NCI-H524 treated with DMSO at 0.1 percent for 48 hours (cell line): ENCODE results near the gene HACE1.
"Not testable (repeated sequence)": the region's sequence is repeated elsewhere in the genome, so short reads cannot be mapped to it uniquely, and the experiment has no call there.

Source experiments
- DNase-seq: peaks from one replicate; lab custom pipeline; 2025; lab: John Stamatoyannopoulos, UW

Gene HACE1, protein sequence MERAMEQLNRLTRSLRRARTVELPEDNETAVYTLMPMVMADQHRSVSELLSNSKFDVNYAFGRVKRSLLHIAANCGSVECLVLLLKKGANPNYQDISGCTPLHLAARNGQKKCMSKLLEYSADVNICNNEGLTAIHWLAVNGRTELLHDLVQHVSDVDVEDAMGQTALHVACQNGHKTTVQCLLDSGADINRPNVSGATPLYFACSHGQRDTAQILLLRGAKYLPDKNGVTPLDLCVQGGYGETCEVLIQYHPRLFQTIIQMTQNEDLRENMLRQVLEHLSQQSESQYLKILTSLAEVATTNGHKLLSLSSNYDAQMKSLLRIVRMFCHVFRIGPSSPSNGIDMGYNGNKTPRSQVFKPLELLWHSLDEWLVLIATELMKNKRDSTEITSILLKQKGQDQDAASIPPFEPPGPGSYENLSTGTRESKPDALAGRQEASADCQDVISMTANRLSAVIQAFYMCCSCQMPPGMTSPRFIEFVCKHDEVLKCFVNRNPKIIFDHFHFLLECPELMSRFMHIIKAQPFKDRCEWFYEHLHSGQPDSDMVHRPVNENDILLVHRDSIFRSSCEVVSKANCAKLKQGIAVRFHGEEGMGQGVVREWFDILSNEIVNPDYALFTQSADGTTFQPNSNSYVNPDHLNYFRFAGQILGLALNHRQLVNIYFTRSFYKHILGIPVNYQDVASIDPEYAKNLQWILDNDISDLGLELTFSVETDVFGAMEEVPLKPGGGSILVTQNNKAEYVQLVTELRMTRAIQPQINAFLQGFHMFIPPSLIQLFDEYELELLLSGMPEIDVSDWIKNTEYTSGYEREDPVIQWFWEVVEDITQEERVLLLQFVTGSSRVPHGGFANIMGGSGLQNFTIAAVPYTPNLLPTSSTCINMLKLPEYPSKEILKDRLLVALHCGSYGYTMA

DNA sequence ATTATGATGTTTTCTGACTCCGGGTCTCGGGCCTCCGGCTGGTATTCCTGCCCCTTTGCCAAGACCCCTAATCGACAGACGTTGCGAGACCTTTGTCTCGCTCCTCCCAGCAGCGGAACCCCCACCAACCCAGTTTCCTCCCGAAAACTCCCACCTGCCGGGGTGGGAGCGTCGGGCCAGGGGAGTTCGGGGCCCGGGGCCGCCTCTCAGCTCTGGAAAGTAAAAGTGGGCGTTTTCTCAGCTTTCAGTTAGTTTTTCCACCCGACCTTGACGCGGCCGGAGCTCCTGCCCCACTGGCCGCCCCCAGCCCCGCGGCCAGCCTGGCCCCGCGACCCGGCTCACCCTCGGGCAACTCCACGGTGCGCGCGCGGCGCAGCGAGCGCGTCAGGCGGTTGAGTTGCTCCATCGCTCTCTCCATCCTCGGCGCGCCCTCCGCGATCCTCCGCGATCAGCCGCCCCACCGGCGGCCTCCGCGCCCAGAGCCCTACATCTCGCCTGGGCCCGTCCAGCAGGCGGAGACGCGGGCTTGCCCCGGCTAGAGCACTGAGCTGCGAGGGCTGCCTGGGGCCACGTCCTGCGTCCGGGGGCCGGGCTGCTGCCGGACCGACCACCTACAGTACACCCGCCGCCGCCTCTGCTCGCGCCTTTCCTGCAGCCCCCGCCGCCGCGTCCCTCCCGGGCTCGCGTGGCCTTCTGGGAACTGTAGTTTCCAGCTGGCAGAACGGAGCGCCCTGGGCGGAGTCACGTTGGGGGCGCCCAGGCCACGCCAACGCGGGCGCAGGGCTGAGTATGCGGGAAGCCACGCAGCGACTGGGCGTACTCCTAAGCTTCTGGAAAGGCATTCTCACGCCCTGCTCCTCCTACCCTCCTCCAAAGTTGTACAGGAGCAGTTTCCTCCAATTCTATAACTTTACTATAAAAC lies at the start of gene HACE1:
HACE1 (minus strand) TSS at position 695 of the 922 bp plus-strand sequence; CDS start at position 418, 277 bp downstream.
- DNase-seq, result peak; percentile 69

DNA sequence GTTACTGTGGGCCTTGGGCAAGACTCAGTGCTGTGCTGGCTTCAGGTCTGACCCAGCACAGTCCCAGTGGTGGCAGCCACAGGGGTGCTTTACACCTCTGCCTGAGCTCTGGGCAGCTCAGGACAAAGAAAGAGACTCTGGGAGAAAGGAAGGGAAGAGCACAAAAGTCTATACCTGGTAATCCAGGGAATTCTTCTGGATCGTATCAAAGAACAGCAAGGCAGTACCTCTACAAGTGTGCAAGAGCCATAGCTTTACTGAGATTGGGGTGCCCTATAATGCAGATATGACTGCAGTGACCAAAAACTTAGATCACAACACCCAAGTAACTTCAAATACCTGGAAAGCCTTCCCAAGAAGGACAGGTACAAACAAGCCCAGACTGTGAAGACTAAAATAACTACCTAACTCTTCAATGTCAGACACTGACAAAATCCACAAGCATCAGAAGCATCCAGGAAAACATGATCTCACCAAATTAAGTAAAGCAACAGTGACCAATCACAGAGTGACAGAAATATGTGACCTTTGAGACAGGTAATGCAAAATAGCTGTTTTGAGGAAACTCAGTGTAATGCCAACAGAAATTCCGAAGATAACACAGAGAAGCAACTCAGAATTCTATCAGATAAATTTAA lies 49.3 kb upstream of the HACE1 start:
- DNase-seq, result no peak

DNA sequence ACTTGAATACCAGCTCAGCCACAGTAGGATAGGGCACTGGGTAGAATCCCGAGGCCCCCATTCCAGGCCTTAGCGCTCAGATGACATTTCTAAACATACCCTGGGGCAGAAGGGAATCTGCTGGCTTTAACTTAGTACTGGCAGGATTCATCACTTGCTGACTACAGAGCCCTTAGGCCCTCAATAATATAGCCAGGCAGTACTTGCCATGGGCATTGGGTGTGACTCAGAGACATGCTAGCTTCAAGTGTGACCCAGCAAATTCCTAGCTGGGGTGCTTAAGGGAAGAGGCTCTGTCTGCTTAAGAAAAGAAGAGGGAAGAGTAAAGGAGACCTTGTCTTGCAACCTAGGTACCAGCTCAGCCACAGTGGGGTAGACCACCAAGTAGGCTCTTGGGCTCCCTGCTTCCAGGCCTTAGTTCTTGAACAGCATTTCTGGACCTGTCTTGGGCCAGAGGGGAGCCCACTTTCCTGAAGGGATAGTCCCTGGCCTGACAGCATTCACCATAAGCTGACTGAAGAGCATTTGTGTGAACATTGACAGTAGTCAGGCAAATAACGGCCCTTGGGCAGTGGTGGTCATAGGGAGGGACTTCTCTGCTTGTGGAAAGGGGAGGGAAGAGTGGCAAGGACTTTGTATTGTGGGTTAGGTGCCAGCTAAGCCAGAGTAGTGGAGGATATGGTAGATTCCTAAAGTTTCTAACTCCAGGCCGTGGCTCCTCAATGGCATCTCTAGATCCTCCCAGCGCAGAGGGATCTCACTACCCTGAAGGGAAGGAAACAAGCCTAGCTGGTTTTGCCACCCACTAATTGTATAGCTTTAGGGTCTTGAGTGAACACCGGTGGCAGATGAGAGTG lies 48.5 kb upstream of the HACE1 start:
- DNase-seq, result no peak

DNA sequence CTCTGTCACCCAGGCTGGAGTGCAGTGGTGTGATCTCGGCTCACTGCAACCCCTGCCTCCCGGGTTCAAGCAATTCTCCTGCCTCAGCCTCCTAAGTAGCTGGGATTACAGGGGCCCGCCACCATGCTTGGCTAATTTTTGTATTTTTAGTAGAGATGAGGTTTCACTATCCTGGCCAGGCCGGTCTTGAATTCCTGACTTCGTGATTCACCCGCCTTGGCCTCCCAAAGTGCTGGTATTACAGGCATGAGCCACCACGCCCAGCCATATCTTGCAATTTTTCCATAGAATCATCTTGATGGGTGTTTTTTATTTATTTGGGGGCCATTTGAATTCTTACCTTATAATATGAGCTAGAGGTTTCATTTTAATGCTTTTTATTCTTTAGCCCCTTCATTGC lies 39.2 kb upstream of the HACE1 start:
- DNase-seq, result not testable (repeated sequence)

DNA sequence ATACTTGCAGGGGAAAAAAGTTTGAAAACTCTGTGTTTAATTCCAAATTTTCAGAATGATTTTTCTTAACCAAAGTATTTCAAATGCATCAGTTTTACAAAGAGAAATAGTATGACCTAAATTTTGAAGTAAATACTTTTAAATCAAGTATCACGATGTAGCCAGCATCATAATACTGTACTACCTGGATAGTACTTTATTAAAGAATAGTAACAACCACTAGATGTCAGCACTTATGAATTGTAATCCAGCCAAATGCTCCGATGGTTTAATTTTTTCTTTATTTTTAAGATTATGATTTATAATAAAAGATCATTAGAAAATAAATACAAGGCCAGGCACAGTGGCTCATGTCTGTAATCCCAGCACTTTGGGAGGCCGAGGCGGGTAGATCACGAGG lies 37.2 kb upstream of the HACE1 start:
- DNase-seq, result no peak

DNA sequence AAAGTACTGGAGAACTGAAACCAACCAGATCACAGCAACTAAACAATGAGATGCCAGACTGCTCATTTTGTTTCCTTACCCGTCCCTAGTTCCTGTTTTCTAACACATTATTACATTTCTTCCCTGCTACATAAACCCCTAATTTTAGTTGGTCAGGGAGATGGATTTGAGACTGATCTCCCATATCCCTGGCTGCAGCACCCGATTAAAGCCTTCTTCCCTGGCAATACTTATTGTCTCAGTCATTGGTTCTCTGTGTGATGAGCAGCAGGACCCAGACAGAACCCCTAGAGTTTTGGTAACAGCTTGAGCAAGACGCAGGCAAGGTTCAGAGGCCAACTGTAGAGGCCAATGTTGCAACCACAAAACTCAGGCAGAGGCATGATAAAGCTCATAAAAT lies 28.3 kb upstream of the HACE1 start:
- DNase-seq, result no peak

DNA sequence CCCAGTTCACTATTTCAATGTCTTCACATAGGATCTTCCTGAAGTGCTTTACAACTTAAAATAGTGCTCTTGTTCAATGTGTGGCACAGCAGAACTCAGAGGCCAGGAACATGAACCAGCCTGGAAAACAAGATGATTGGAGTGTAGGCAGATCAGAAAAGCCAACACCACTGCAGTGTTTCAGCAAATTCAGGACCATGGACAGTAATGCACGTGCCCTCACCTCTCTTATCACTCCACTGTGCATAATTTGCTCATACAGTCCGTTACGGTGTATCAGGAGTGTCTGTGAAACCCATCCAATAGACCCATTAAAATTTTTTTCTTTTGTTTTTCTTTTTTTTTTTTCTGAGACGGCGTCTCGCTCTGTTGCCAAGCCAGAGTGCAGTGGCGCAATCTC lies 27.6 kb upstream of the HACE1 start:
- DNase-seq, result no peak

DNA sequence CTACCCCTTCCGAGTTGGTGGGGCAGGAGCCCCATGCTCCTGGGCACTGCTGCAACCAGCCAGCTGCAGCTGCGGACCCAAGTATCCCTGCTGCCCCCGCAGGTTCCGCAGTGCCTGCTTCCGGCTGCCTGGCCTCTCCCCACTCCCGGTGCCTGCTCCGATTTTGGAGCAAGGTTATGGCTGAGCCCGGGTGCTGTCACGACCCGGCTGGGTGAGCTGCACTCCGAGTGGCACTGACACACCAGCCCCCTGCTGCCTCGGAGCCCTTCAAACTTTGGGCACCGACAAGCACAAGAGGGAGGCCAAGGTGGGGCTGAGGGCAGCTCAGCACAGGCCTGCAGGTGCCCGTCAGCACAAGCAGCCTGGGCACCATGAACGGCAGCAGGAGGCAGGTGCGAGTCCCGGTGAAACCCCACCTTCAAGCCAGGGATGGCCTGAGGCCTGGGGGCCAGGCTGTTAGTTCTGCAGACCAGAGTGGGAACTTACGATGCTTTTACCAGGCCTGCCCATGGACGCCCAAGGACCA lies 25.9 kb upstream of the HACE1 start:
- no peak for DNase-seq

DNA sequence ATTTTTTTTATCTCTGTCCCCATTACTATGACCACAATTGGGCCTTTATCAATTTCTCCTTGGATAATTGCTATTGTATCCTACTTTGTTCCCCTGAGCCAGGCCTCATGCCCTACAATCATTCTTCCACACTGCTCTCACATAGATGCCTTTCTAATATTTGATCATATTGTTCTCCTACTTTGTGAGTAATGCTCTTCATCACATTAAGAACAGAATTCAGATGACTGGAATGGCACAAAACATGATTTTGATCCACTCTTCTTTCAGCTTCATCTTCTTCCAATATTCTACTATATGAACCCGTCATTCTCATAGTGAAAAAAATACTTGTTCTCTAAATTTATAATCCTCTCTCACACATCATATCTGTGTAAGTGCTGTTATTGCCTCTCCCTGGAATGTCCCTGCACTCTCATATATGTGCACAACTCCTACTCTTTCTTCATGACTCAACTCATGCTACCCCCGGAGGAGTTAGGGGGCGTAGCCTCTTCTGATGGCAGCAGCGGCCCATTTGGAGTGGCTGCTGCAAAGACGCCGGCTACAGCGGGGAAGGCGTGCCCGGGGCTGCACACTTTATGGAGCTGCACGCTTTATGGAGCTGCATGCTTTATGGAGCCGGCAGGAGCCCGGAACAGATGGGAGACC lies 25.3 kb upstream of the HACE1 start:
- DNase-seq, result no peak

DNA sequence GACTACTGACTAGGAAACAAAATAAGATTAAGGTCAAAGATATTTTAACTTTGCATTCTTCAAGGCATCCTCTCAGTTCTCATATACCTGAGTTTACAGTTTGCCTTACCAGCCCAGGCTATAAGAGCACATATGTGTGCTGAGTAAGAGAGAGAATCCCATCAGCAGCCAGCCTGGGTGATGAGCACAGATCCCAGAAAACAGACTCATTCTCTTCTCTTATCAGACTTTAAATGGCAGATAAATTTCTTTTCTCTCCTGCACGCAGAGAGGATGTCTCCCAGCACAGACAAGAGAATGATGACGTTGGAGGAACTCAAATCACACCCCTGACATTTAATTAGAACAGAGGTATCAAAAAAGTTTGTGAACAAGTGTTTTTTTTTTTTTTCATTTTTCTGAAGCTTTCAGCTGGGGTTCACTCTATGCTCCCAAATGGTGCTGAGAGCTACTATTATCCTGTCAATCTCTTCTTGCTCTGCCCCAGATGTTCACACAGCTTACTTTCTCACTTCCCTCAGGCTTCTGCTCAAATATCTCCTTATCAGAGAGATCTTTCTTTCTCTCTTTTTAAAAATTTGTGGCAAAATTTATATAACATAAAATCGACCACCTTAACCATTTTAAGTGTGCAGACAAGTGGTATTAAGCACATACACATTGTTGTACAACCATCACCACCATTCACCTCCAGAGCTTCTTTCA lies 22.4 kb upstream of the HACE1 start:
- DNase-seq, result no peak

DNA sequence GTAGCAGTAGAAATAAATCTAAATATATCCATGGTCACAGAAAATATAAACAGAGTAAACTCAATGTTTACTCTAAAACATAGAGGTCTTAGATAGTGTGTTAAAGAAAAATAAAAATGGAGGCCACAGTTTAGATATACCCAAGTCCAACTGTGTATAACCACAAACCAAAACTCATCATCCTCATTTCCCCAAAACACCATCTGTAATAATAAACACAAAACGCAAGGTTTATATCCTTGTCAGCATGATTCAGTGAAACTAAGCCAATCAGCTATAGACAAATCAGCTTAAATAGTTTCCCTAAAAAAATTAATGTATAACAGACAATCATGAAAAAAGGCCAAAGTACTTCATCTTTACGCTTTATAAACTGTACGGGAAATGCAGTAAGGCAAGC lies 2.7 kb upstream of the HACE1 start:
- no peak for DNase-seq

DNA sequence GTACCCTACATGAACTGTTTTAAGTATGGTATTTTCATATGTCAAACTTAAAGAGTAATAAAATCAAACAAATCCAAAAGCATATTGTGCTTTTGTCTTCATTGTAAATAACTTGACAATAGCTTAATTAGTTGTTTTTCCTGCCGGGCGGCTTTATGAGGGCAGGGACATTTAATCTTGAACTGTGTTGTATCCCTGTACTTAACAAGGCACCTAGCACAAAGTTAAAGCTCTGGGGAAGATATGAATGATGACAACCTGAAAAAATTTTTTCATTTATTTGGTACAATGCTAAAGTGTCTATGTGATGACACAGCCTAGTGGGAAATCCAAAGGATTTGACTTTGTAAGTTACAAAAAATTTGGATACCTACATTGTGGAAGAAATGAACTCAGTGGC lies 502 bp upstream of the HACE1 start:
- DNase-seq, result no peak

DNA sequence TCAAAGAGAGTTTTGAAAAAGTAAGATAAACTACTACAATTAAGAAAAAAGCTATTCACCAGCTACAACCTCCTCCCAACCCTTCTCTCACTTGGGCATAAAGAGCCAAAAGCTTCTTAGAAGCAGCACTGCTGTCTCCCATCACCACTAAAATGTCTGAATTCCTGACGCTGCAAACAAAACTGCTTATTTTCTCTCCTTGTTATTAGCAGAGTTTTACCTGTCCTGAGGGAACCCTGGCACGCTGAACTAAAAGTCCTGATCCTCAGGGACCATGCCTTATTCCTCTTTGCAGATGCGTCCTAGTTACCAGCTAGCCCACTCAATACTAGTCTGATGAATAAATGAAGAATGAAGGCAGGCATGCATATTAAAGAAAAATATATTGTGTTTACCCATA lies 1.1 kb downstream of the HACE1 start:
- no peak for DNase-seq

DNA sequence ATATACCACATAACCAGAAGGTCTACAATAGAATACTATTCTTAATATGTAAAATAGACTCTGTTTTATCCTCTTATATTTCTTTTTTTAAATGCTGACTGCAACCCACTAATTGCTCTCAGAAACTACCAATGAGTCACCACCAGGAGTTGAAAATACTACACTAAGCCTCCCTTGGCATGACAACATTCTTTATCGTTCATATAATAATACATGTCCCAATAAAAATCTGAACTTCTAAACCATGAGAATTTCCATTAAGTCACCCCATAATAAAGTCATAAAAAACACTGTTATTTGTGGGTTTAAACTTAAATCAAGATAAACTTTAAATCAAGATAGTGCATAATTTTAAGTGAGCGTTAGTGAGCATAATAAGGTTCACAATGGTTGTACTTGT lies 4.2 kb downstream of the HACE1 start:
- DNase-seq, result no peak

DNA sequence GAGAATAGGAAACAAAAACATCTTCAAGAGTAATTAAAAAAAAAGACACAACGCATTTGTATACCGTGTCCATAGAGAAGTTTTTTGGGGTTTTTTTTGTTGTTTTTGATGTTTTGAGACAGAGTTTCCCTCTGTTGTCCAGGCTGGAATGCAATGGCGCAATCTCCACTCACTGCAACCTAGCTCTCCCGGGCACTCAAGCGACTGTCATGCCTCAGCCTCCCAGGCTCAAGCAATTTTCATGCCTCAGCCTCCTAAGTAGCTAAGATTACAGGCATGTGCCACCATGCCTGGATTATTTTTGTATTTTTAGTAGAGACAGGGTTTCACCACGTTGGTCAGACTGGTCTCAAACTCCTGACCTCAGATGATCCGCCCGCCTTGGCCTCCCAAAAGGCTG lies 12.0 kb downstream of the HACE1 start:
- not testable (repeated sequence) for DNase-seq

DNA sequence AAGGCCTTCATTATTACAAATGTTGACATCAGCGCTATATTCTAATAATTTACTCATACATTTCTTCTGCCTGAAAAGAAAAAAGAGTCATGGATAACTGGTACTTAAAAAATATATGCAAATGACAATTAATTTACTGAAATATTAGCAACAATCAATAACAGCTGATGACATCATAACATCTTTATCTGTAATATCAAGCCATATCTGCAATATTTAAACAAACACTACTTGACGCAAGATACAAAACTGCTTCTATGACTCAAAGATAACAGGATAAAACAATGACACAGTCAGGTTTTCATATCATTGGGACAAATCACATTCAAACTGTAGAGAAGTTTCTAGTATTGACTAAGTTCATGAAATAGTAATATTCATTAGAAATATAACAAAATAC lies 16.5 kb downstream of the HACE1 start:
- no peak for DNase-seq

DNA sequence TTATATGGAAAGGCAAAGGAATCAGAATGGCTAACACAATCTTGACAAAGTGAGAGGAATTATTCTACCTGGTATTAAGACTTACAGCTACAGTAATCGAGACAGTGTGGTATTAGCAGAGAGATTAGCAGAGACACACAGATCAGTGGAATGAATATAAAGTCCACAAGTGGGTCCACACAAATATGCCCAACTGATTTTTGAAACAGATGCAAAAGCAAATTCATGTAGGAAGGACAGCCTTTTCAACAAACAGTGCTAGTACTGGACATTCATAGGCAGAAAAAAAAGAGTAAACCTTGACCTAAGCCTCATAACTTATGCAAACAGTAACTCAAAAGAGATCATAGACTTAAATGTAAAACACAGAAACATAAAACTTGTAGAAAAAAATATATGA lies 22.6 kb downstream of the HACE1 start:
- no peak for DNase-seq

DNA sequence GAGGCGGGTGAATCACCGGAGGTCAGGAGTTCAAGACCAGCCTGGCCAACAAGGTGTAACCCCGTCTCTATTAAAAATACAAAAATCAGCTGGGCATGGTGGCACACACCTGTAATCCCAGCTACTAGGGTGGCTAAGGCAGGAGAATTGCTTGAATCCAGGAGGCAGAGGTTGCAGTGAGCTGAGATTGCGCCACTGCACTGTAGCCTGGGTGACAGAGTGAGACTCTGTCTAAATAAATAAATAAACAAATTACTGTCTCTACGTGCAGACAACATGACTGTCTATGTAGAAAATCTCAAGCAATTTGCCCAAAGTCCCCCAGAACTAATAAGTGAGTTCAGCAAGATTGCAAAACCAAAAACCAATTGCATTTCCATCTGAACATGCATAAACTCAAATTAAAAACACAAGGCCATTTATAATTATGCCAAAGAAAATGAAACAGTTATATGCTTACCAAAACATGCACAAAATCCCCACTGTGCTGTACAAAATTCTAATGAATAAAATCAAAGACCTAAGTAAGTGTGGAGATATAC lies 23.2 kb downstream of the HACE1 start:
- DNase-seq, result not testable (repeated sequence)

DNA sequence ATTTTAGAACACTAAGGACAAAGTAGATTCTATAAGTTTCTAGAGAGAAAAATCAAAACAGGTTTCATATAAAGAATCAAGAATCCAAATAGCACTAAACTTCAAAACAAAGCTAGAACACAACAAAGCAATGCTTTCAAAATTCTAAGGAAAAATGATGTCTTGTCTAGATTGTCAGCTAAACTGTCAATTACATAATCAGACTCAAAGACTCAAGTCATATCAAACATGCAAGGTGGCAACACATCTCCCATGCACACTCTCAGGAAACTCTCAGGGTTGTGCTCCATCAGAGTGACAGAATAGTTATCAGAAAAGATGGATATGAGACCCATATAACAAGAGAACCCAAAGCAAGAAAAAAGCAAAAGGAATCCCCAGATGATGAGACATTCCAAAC lies 23.9 kb downstream of the HACE1 start:
- DNase-seq, result no peak
